Gastrocnemius medialis (tissue), 4 donors: ENCODE results near the gene CRTAC1. TPM values are rescaled to one million over a fixed set of nuclear protein-coding genes. Genes with fewer than 3 reads are reported as not detected.

ENCODE experiments used
- ATAC-seq, 2 donors: fragments of 150-250 bp; one replicate each; pipeline ENCODE4 v1.9.1; 2016
- DNase-seq, 2 donors: peaks; one replicate each; pipeline ENCODE4 v3.0.0-alpha.2; 2019
- H3K27ac ChIP-seq, 4 donors: fragments of 200-600 bp; sonication (generic); 1 replicate in 1 of 4; 2 replicates in 3 of 4; pipeline ENCODE4 v1.5.1; 2016 to 2018; ENCODE audit warnings: mild to moderate bottlenecking in 2 of 4, moderate library complexity in 1 of 4
- H3K27me3 ChIP-seq, 3 donors: fragments of 200-600 bp; sonication (generic) in 2 of 3; 1 replicate in 1 of 3; 2 replicates in 2 of 3; pipeline versions ENCODE4 v1.5.1 to v1.6.0; 2016 to 2019; ENCODE audit warnings: mild to moderate bottlenecking in 1 of 3, moderate library complexity in 1 of 3
- H3K36me3 ChIP-seq, 2 donors: fragments of 200-600 bp; sonication (generic) in 1 of 2; one replicate each; pipeline ENCODE4 v1.5.1; 2017 to 2018
- H3K4me1 ChIP-seq, 2 donors: fragments of 200-600 bp; sonication (generic) in 1 of 2; one replicate each; pipeline ENCODE4 v1.5.1; 2016 to 2017; ENCODE audit warnings: mild to moderate bottlenecking in 2 of 2
- H3K4me3 ChIP-seq, 4 donors: fragments of 200-600 bp; sonication (generic) in 3 of 4; 1 replicate in 1 of 4; 2 replicates in 3 of 4; pipeline ENCODE4 v1.5.1; 2016 to 2019; ENCODE audit warnings: mild to moderate bottlenecking in 2 of 4
- H3K9me3 ChIP-seq, 3 donors: fragments of 200-600 bp; sonication (generic) in 2 of 3; 1 replicate in 1 of 3; 2 replicates in 2 of 3; pipeline ENCODE4 v1.5.1; 2016 to 2019
- CTCF ChIP-seq, 5 experiments: fragments of 450-650 bp in 3 of 5; fragments of 200-600 bp in 2 of 5; sonication (generic) in 2 of 5; IDR thresholded peaks in 4 of 5; conservative IDR thresholded peaks in 1 of 5; 1 replicate in 4 of 5; 2 replicates in 1 of 5; pipeline ENCODE4 v1.5.1; 2016 to 2019; ENCODE audit warnings: antibody characterized with exemption in 5 of 5, mild to moderate bottlenecking in 3 of 5, moderate library complexity in 3 of 5
- POLR2A ChIP-seq, 2 donors: fragments of 450-650 bp; IDR thresholded peaks; one replicate each; pipeline ENCODE4 v1.6.1; 2017; ENCODE audit warnings: antibody characterized with exemption in 2 of 2, mild to moderate bottlenecking in 2 of 2, moderate library complexity in 2 of 2
- in situ Hi-C, 4 donors: fragments of 200-750 bp; cut with MboI; loops; one replicate each; pipeline versions ENCODE4 v1.15.0 to v1.8.0; 2017; ENCODE audit warnings: low sequenced_read_pairs in 4 of 4
- intact Hi-C: fragments of 100-400 bp; cut with DNase I; formaldehyde crosslinking; loops from one replicate; pipeline ENCODE4 v1.15.1; 2023; ENCODE audit warnings: low total_unique reads
- total RNA-seq, 4 donors: library from RNA; depleted of rRNA; stranded (reverse); fragments of >200 nt; gene quantifications; one replicate each; pipeline versions ENCODE4 v1.1.0 to v1.2.3, GENCODE V29; 2016

CRTAC1 gene
- total RNA-seq, 4 donors from 2014 or later = 0.16 to 3.9 (median 0.56) TPM; not detected in 1

GRCh38 chr10:97928897-97929296, 101.5 kb downstream of the CRTAC1 start:
- H3K36me3 ChIP-seq = no peaks in the 10 kb centered on the region
- H3K27me3 ChIP-seq = peaks cover 0 to 9% (median 0%) of the 10 kb centered on the region in 3 donors
- no peak for DNase-seq
- H3K4me1 ChIP-seq = no peaks in the 10 kb centered on the region
- no peak for ATAC-seq
- no peak overlapping the region for H3K27ac ChIP-seq
- H3K4me3 ChIP-seq = no peak overlapping the region
- in situ Hi-C loops (no loop called here), intact Hi-C loops (no loop called here)
- no peak for TF ChIP-seq CTCF (IDR thresholded peaks at IDR 0.05 in 4 of 5, conservative IDR thresholded peaks at IDR 0.05 in 1 of 5)
- no peak for TF ChIP-seq POLR2A (IDR thresholded peaks at IDR 0.05)
- H3K9me3 ChIP-seq = no peaks in the 10 kb centered on the region

GRCh38 chr10:97927622-97928021, 102.8 kb downstream of the CRTAC1 start:
- H3K27me3 ChIP-seq = peaks cover 0 to 6% (median 0%) of the 10 kb centered on the region in 3 donors
- no peak for ATAC-seq
- DNase-seq = no peak
- H3K4me1 ChIP-seq = no peaks in the 10 kb centered on the region
- TF ChIP-seq POLR2A (IDR thresholded peaks at IDR 0.05) (no peak), CTCF (IDR thresholded peaks at IDR 0.05 in 4 of 5, conservative IDR thresholded peaks at IDR 0.05 in 1 of 5) (no peak)
- in situ Hi-C loops = no loop called here
- no peaks in the 10 kb centered on the region for H3K9me3 ChIP-seq
- intact Hi-C loops = no loop called here
- H3K36me3 ChIP-seq = no peaks in the 10 kb centered on the region
- H3K4me3 ChIP-seq = no peak overlapping the region
- no peak overlapping the region for H3K27ac ChIP-seq

- DNase-seq (no peak), ATAC-seq (no peak)
- Histone ChIP-seq H3K36me3 (no peaks in the 10 kb centered on the region), H3K27me3 (peaks cover 0 to 6% (median 0%) of the 10 kb centered on the region in 3 donors), H3K4me1 (no peaks in the 10 kb centered on the region), H3K27ac (no peak overlapping the region), H3K4me3 (no peak overlapping the region), H3K9me3 (no peaks in the 10 kb centered on the region)
- intact Hi-C loops (no loop called here), in situ Hi-C loops (no loop called here)
- TF ChIP-seq POLR2A (IDR thresholded peaks at IDR 0.05) (no peak), CTCF (IDR thresholded peaks at IDR 0.05 in 4 of 5, conservative IDR thresholded peaks at IDR 0.05 in 1 of 5) (no peak)
These were observed 104.4 kb downstream of the CRTAC1 start for GRCh38 chr10:97926055-97926454.

GRCh38 chr10:97925308-97925938, 105.0 kb downstream of the CRTAC1 start:
- peaks cover 0 to 6% (median 0%) of the 10 kb centered on the region in 3 donors for H3K27me3 ChIP-seq
- in situ Hi-C loops (no loop called here), intact Hi-C loops (no loop called here)

More at GRCh38 chr10:97925308-97925938, 105.0 kb downstream of the CRTAC1 start:
- H3K9me3 ChIP-seq = no peaks in the 10 kb centered on the region
- H3K36me3 ChIP-seq = no peaks in the 10 kb centered on the region
- DNase-seq (no peak), ATAC-seq (no peak)
- TF ChIP-seq CTCF (IDR thresholded peaks at IDR 0.05 in 4 of 5, conservative IDR thresholded peaks at IDR 0.05 in 1 of 5) = no peak
- TF ChIP-seq POLR2A (IDR thresholded peaks at IDR 0.05) = no peak
- H3K4me1 ChIP-seq = no peaks in the 10 kb centered on the region
- no peak overlapping the region for H3K4me3 ChIP-seq
- no peak overlapping the region for H3K27ac ChIP-seq
